WI38 (cell line): Measurements from ENCODE around the gene CDC20.

ENCODE experiments used
- H3K4me3 ChIP-seq: 2 replicates; pipeline ENCODE4 v1.5.1; 2011; ENCODE audit warnings: low read depth, mild to moderate bottlenecking, control low read depth, low read length
- TF ChIP-seq, protein P1 (sequence below): IDR thresholded peaks from 2 replicates; pipeline ENCODE4 v1.5.1; 2012; ENCODE audit warnings: low read depth, mild to moderate bottlenecking, control low read depth, low read length

CDC20 gene

GRCh38 chr1:43314233-43314632, 44.5 kb upstream of the CDC20 start:
- TF ChIP-seq, protein P1, sequence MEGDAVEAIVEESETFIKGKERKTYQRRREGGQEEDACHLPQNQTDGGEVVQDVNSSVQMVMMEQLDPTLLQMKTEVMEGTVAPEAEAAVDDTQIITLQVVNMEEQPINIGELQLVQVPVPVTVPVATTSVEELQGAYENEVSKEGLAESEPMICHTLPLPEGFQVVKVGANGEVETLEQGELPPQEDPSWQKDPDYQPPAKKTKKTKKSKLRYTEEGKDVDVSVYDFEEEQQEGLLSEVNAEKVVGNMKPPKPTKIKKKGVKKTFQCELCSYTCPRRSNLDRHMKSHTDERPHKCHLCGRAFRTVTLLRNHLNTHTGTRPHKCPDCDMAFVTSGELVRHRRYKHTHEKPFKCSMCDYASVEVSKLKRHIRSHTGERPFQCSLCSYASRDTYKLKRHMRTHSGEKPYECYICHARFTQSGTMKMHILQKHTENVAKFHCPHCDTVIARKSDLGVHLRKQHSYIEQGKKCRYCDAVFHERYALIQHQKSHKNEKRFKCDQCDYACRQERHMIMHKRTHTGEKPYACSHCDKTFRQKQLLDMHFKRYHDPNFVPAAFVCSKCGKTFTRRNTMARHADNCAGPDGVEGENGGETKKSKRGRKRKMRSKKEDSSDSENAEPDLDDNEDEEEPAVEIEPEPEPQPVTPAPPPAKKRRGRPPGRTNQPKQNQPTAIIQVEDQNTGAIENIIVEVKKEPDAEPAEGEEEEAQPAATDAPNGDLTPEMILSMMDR: no peak
- no peak overlapping the region for H3K4me3 ChIP-seq

DNA sequence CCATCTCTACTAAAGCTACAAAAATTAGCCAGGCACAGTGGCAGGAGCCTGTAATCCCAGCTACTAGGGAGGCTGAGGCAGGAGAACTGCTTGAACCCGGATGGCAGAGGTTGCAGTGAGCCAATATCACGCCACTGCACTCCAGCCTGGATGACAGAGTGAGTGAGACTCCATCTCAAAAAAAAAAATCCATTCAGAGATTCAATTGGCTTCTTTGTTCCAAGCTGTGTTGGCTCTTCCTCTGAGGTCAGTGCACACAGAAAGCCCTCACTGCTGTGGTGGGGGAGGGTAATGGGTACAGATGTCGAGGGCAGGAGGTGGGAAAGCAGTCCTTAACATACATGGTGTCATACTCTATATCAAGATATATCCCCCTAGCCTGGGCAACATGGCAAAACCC, 43.3 kb upstream of the CDC20 start:
- H3K4me3 ChIP-seq: no peak overlapping the region
- TF ChIP-seq, protein P1: no peak

DNA sequence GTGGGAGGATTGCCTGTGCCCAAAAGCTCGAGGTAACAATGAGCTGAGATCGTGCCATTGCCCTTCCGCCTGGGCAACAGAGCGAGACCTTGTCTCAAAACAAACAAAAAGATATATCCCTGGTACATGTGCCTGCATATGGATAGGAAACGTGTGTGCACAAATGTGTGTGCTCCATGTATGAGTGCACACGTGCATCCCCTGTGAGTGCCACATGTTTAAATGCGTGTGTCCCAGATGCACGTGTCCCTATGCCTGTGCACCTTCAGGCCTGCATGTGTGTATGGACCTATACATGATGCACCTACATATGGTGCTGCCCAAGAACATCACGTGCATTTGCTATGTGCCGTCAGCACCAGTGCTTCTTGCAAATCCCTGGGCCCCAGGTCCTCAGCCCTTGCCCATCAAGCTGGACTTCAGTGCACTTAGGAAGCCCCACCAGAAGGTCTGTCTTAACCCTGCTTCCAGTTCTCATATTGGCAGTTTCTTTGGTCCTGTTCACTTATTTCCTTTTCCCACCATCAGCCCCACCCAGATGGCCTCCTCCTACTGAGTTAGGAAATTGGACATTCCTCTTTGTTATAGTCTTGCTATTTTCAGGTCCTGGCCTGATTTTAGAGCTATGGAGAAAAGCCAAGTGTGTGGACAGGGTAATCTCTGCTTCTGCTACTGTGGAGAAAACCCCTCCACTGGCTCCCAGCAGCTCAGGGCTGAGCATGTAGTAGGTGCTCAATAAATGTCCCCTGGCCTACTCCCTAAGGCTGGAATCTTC, 42.6 kb upstream of the CDC20 start:
- no peak overlapping the region for H3K4me3 ChIP-seq
- TF ChIP-seq, protein P1: no peak

DNA sequence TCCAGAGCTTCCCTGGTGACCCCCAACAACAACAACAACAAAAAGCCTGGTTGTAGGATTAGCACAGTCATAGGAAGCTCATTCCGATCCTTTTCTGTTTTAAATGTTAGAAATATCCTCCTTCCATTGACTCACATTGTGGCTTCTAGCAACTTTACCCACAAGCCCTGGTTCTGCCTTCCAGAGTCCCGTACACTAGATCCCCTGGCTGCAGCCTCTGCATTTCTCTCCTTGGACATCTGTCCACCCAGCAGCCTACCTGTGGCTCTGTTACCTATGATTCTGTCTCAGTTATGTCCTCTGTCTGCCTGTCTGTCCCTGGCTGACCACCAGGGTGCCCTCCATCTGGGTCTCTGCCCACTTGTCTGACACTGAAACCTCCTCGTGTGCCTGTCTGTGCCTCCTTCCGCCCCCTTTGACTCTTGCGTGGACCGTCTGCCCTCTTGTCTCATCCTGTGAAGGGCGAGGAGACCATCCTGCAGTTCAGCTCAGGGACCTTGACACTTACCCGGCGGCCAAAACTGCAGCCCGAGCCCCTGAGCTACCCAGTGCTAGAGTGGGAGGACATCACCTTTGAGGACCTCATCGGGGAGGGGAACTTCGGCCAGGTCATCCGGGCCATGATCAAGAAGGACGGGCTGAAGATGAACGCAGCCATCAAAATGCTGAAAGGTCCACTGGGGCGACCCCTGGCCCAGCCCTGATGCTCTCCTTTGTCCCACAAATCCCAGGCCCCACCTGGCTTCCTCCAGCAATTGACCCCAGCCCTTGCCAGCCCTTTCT, 41.9 kb upstream of the CDC20 start:
- TF ChIP-seq, protein P1: peak; percentile 18; the same call in 1 of the 2 replicates
- H3K4me3 ChIP-seq: no peak overlapping the region

- H3K4me3 ChIP-seq: no peak overlapping the region
- TF ChIP-seq, protein P1: no peak
These were observed 40.8 kb upstream of the CDC20 start for GRCh38 chr1:43317817-43318471.

- no peak overlapping the region for H3K4me3 ChIP-seq
- TF ChIP-seq, protein P1: no peak
These were observed 40.0 kb upstream of the CDC20 start for GRCh38 chr1:43318831-43319230.
